ENCODE measurements around the gene MCF2L.

The MCF2L gene

DNA sequence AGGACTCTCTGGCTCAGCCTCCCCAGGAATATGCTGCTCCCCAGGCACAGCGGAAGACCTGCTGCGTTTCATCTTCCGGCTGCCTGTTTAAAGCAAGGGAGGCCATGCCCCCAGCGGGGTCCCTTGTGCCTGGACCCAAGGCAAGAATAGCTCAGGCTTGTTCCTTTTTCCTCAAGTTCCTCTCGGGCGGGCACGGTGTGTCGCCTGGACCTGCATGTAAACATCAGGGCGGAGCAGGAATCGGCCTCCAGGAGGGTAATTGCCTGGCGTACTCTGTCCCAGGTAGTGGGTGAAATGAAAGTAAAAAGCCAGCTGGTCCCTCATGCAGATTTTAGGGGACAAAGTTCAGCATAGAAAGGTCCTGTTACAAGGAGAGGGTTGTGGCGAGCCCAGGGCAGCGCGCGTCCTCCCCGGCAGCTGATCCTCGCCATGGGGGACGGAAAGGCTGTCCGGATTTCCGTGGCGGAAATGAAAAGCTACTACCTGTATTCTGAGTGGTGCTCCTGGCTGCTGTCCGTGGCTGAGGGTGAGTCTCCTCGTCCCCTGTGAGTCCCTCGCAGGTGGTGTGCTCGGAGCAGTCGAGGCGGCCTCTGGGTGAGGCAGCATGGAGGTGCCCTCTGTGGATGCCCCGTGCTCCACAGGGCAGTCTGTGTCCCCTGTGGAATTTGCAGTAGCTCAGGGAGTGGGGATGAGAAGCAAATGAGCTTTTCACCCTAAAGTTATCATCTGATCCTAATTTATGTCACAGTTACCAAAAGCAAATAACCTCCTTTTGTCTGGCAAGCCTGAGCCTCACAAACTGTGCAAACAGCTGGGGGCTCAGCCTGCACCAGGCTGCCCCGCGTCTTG lies 16.2 kb downstream of the MCF2L start:
- H3K79me2 ChIP-seq (ENCODE audit: low read length): no peaks in the 10 kb centered on the region
- H4K20me1 ChIP-seq (ENCODE audit: insufficient read depth, low read length): no peaks in the 10 kb centered on the region
- no peaks in the 10 kb centered on the region for H3K9me3 ChIP-seq (ENCODE audit: insufficient read depth, low read length)
- 0 out of 2 replicates have a peak, but pooled peaks cover 2% of the 10 kb centered on the region for H3K27me3 ChIP-seq (ENCODE audit: low read depth, low read length)
- TF ChIP-seq, protein P1, sequence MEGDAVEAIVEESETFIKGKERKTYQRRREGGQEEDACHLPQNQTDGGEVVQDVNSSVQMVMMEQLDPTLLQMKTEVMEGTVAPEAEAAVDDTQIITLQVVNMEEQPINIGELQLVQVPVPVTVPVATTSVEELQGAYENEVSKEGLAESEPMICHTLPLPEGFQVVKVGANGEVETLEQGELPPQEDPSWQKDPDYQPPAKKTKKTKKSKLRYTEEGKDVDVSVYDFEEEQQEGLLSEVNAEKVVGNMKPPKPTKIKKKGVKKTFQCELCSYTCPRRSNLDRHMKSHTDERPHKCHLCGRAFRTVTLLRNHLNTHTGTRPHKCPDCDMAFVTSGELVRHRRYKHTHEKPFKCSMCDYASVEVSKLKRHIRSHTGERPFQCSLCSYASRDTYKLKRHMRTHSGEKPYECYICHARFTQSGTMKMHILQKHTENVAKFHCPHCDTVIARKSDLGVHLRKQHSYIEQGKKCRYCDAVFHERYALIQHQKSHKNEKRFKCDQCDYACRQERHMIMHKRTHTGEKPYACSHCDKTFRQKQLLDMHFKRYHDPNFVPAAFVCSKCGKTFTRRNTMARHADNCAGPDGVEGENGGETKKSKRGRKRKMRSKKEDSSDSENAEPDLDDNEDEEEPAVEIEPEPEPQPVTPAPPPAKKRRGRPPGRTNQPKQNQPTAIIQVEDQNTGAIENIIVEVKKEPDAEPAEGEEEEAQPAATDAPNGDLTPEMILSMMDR (IDR thresholded peaks at IDR 0.05; ENCODE audit: low read depth, low read length): no peak
- no peak for TF ChIP-seq EZH2phosphoT487 (IDR thresholded peaks at IDR 0.05; ENCODE audit: low read depth)
- no peak overlapping the region for H3K9ac ChIP-seq (ENCODE audit: low read length)
- no peak overlapping the region for H3K4me2 ChIP-seq (ENCODE audit: low read length)
- H3K4me1 ChIP-seq (ENCODE audit: low read length): no peaks in the 10 kb centered on the region
- H3K27ac ChIP-seq (ENCODE audit: low read length): no peak overlapping the region
- H3K36me3 ChIP-seq (replicated peaks; ENCODE audit: low read depth, low read length): no peaks in the 10 kb centered on the region
- H2AFZ ChIP-seq (ENCODE audit: low read depth, low read length): no peak overlapping the region
- no peak overlapping the region for H3K4me3 ChIP-seq (ENCODE audit: low read length)

DNA sequence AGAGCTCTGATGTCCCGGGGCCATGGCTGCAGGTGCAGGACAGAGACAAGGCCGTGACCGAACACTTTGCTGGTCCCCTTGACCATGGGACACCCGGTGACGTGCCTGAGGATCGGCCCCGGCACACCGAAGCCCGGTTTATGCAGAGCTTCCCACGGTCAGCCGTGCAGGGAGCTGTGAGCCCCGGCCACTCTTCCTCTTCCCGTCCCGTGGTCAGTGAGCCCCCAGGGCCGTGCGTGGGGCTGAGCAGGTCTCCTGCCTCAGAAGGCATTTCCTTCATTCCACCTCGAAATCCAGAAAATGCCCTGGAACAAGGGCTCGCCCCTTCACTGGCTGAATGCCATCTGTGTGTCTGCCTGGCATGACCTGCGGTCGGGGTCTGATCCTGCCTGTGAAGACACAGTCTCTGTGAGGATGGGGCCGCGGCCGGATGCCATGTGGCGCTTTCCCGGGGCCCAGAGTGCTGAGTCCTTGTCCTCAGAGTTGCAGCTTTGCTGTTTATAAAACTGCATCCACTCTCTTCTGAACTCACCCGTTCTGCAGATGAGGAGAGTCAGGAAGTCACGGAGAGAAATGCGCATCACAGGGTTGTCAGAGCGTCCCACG lies 16.9 kb downstream of the MCF2L start:
- H3K79me2 ChIP-seq (ENCODE audit: low read length): no peaks in the 10 kb centered on the region
- H3K27ac ChIP-seq (ENCODE audit: low read length): no peak overlapping the region
- 0 out of 2 replicates have a peak, but pooled peaks cover 2% of the 10 kb centered on the region for H3K27me3 ChIP-seq (ENCODE audit: low read depth, low read length)

DNA sequence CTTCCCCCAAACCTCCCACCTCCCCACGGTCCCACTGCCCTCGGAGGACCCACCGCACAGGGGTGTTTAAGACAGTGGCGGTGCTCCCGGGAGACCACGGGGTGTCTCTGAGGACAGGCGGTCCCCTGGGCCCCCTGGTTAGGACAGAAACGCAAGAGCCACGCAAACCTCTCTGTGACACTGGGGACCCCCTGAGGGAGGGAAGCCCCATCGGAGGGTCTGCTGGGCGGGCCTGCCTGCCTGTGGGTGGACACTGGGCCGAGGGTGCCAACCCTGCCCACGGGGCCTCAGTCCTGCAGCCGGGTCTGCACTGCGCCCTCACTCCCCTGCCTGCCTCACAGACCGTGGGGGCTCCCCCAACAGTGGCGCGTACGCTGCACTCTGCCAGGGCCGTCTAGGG lies 17.5 kb downstream of the MCF2L start:
- H2AFZ ChIP-seq (ENCODE audit: low read depth, low read length): no peak overlapping the region
- no peak overlapping the region for H3K4me3 ChIP-seq (ENCODE audit: low read length)
- no peak overlapping the region for H3K4me2 ChIP-seq (ENCODE audit: low read length)
- TF ChIP-seq EZH2phosphoT487 (IDR thresholded peaks at IDR 0.05; ENCODE audit: low read depth): no peak
- TF ChIP-seq, protein P1 (IDR thresholded peaks at IDR 0.05; ENCODE audit: low read depth, low read length): no peak
- no peak overlapping the region for H3K9ac ChIP-seq (ENCODE audit: low read length)
- 0 out of 2 replicates have a peak, but pooled peaks cover 2% of the 10 kb centered on the region for H3K27me3 ChIP-seq (ENCODE audit: low read depth, low read length)
- no peaks in the 10 kb centered on the region for H4K20me1 ChIP-seq (ENCODE audit: insufficient read depth, low read length)
- H3K79me2 ChIP-seq (ENCODE audit: low read length): no peaks in the 10 kb centered on the region
- no peaks in the 10 kb centered on the region for H3K9me3 ChIP-seq (ENCODE audit: insufficient read depth, low read length)
- H3K36me3 ChIP-seq (replicated peaks; ENCODE audit: low read depth, low read length): no peaks in the 10 kb centered on the region
- H3K27ac ChIP-seq (ENCODE audit: low read length): no peak overlapping the region
- no peaks in the 10 kb centered on the region for H3K4me1 ChIP-seq (ENCODE audit: low read length)

More for the DNA sequence above, 16.9 kb downstream of the MCF2L start:
- H3K36me3 ChIP-seq (replicated peaks; ENCODE audit: low read depth, low read length): no peaks in the 10 kb centered on the region
- no peaks in the 10 kb centered on the region for H3K4me1 ChIP-seq (ENCODE audit: low read length)
- TF ChIP-seq, protein P1 (IDR thresholded peaks at IDR 0.05; ENCODE audit: low read depth, low read length): no peak
- TF ChIP-seq EZH2phosphoT487 (IDR thresholded peaks at IDR 0.05; ENCODE audit: low read depth): no peak
- H4K20me1 ChIP-seq (ENCODE audit: insufficient read depth, low read length): no peaks in the 10 kb centered on the region
- no peak overlapping the region for H3K4me3 ChIP-seq (ENCODE audit: low read length)
- no peaks in the 10 kb centered on the region for H3K9me3 ChIP-seq (ENCODE audit: insufficient read depth, low read length)
- no peak overlapping the region for H3K4me2 ChIP-seq (ENCODE audit: low read length)
- no peak overlapping the region for H2AFZ ChIP-seq (ENCODE audit: low read depth, low read length)
- H3K9ac ChIP-seq (ENCODE audit: low read length): no peak overlapping the region

DNA sequence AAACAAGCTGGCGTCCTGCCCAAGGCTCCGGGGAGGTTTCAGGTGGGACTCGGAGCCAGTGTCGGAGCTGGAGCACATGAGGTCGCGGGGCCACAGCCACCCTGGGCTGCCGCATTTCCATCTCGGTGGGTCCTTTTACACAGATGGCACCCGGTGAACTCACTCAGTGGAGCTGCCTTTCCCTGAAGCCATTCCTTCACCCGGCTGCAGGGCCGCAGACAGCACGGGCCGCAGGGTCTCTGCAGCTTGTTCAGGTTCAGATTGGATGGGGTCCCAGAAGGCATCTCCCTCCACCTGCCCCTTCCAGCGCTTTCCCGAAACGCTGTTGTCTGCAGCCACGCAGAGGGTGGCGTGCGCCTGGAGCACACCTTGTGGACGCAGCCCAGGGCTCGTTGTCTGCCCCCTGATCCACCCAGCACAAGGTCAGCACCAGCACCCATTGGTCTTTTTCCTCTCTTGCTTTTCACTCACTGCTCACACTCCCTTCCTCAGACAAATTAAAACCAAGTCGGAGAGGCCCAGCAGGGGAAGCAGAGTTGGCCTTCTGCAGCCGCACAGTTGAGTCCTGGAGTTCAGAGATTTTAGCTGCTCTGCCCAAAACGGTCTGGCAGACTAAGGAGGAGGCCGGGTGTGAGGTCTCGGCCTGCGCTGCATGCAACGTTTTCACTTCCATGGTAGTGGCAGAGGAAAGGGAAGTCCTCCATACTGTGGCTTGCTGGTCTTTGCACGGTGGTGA lies 18.1 kb downstream of the MCF2L start:
- Histone ChIP-seq H3K27me3 (ENCODE audit: low read depth, low read length) (0 out of 2 replicates have a peak, but pooled peaks cover 2% of the 10 kb centered on the region), H3K27ac (ENCODE audit: low read length) (no peak overlapping the region), H3K79me2 (ENCODE audit: low read length) (no peaks in the 10 kb centered on the region), H3K4me1 (ENCODE audit: low read length) (no peaks in the 10 kb centered on the region), H3K36me3 (replicated peaks; ENCODE audit: low read depth, low read length) (no peaks in the 10 kb centered on the region), H2AFZ (ENCODE audit: low read depth, low read length) (no peak overlapping the region), H3K9me3 (ENCODE audit: insufficient read depth, low read length) (no peaks in the 10 kb centered on the region), H3K9ac (ENCODE audit: low read length) (no peak overlapping the region), H3K4me2 (ENCODE audit: low read length) (no peak overlapping the region), H3K4me3 (ENCODE audit: low read length) (no peak overlapping the region), H4K20me1 (ENCODE audit: insufficient read depth, low read length) (no peaks in the 10 kb centered on the region)
- TF ChIP-seq, protein P1 (IDR thresholded peaks at IDR 0.05; ENCODE audit: low read depth, low read length): no peak
- no peak for TF ChIP-seq EZH2phosphoT487 (IDR thresholded peaks at IDR 0.05; ENCODE audit: low read depth)

All from OCI-LY3 (cell line).